ENCODE data around the gene SLX4IP.
"Not testable (repeated sequence)": the region's sequence is repeated elsewhere in the genome, so short reads cannot be mapped to it uniquely, and the experiment has no call there.

- TF ChIP-seq POLR2AphosphoS5, POLR2A (IDR thresholded peaks at IDR 0.05; ENCODE audit: low read depth, low read length): not testable (repeated sequence)
Measured at GRCh38 chr20:10394752-10395151, 40.4 kb upstream of the SLX4IP start.

Measured in GM12892 (cell line).